GM12865 (cell line): ENCODE results near the gene CCDC141.
"Not testable (repeated sequence)": the region's sequence is repeated elsewhere in the genome, so short reads cannot be mapped to it uniquely, and the experiment has no call there.

Experiments used
- DNase-seq: peaks from one replicate; pipeline ENCODE4 v3.0.0; 2010; ENCODE audit warnings: low read depth
- H3K4me3 ChIP-seq: 2 replicates; pipeline ENCODE4 v1.5.1; 2011; ENCODE audit warnings: mild to moderate bottlenecking, low read depth, low read length, control low read depth
- CTCF ChIP-seq: IDR thresholded peaks from 2 replicates; pipeline ENCODE4 v1.5.1; 2011; ENCODE audit warnings: low read length, control low read depth, low read depth, inconsistent platforms; ENCODE audit not compliant: insufficient read depth; ENCODE audit errors: missing control alignments

CCDC141 gene

GRCh38 chr2:179049546-179050311 is at the start of gene CCDC141:
TSS of gene CCDC141 (minus strand) at chr2:179050137. CDS start at chr2:179049941, 196 bp downstream.
- DNase-seq: peak; percentile 52
- no peak for TF ChIP-seq CTCF
- H3K4me3 ChIP-seq: peak within 1 kb of the TSS; percentile 68

GRCh38 chr2:179098080-179098689 is 48.2 kb upstream of the CCDC141 start:
- H3K4me3 ChIP-seq: no peak overlapping the region
- DNase-seq: peak; percentile 60
- TF ChIP-seq CTCF: no peak

GRCh38 chr2:179097131-179097530 is 47.2 kb upstream of the CCDC141 start:
- DNase-seq: no peak
- no peak for TF ChIP-seq CTCF

GRCh38 chr2:179096090-179096489 is 46.2 kb upstream of the CCDC141 start:
- no peak overlapping the region for H3K4me3 ChIP-seq
- TF ChIP-seq CTCF: no peak
- DNase-seq: peak; percentile 79

More at GRCh38 chr2:179097131-179097530, 47.2 kb upstream of the CCDC141 start:
- no peak overlapping the region for H3K4me3 ChIP-seq

- DNase-seq, H3K4me3 ChIP-seq: not testable (repeated sequence)
Observed at GRCh38 chr2:179092912-179093311, 43.0 kb upstream of the CCDC141 start.

DNA sequence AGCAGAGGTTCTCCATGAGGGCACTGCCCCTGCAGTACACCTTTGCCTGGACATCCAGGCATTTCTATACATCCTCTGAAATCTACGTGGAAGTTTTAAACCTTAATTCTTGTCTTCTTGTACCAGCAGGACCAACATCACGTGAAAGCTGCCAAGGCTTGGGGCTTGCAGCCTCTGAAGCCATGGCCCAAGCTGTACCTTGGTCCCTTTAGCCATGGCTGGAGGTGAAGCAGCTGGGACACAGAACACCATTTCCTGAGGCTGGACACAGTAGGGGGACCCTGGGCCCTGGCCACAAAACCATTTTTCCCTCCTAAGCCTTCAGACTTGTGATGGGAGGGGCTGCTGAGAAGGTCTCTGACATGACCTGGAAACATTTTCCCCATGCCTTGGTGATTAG is 32.8 kb upstream of the CCDC141 start:
- no peak overlapping the region for H3K4me3 ChIP-seq
- DNase-seq: no peak
- no peak for TF ChIP-seq CTCF

- no peak for TF ChIP-seq CTCF
- no peak for DNase-seq
- H3K4me3 ChIP-seq: no peak overlapping the region
Observed at GRCh38 chr2:179081954-179082353, 32.0 kb upstream of the CCDC141 start.
